ENCODE data around the gene INAVA.

The INAVA gene

DNA sequence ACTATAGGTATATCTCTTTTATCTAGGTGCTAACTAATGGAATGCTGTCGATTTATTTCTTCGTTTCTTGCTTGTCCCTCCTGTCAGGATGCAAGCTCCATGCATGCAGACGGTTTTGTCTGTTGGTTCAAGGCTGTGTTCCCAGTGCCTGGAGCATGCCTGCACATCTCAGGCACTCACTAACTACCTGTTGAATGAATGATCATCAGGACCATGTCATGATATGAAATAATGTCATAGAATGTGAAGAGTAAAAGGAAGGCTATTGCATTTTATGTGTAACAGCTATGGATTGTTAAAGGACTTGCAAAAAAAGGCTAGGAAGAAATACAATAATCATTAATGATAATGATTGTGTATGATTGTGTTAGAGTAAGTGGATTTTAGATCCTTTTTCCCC is 17.7 kb upstream of the INAVA start:
- no peak for DNase-seq

DNA sequence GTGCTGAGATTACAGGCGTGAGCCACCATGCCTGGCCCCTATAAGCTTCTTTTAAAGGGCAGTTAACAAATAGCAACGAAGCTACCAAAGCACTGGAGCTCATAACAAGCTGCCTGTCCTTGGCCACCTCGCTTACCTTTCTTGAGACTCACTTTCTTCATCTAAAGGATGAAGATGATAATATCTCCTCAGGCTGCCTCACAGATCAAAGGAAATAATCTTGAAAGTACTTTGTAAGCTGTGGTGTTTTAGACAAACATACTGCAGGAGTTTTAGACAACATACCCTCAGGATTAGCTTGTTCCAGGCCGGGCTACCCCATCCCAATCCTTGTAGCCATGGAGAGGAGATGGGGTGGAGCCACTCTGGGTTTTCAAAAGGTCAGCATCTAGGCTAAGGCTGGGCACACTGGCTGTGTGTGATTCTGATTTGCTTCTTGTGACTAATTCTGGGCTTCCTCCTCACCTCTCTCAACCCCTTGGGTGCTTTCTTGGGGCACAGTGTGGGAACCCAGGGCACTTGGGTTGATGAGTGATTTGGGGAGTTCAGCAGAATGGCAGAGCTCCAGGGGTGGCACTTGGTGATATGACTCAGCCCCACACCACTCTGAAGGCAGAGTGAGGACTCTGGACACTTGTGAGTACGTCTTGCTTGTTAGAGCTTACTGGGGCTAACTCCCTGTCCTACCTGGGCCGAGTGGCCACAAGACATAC is 16.7 kb upstream of the INAVA start:
- no peak for DNase-seq

DNA sequence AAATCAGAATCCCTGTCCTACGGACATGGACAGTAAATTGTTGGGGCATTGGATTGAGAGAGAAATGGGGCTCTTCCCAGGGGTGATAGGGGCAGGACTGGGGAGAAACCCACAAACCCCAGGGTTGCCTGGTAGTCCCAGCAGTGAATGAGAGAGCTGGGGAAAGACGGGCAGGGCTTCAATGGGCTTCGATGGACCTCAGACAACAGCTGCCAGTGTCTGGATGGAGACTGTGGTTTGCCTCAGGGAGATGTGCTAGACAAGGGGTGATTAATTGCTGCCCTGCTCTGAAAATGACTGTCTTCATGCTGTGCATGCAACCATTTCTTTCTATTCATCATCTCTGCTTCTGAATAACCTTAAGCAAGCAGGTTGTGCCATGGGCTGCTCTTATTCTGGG is 14.5 kb upstream of the INAVA start:
- DNase-seq = no peak

DNA sequence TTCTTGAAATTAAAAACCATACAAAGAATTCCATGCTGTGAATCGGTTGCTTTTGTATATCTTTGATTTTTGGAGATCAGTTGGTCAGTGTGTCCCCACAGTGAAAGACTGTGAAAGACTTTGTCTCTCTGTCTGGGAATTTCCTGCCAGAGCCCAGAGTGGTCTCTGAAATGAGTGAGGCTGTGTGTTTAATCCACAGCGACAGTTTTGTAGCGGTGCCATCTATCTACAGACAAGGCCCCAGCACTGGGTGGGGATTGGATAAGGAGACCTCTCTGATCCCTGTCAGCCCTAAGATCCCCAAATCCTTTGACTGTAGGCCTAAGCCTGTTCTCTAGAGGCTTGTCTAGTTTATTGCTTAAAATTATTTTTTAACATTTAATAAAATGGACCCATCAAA is 11.6 kb upstream of the INAVA start:
- no peak for DNase-seq

DNA sequence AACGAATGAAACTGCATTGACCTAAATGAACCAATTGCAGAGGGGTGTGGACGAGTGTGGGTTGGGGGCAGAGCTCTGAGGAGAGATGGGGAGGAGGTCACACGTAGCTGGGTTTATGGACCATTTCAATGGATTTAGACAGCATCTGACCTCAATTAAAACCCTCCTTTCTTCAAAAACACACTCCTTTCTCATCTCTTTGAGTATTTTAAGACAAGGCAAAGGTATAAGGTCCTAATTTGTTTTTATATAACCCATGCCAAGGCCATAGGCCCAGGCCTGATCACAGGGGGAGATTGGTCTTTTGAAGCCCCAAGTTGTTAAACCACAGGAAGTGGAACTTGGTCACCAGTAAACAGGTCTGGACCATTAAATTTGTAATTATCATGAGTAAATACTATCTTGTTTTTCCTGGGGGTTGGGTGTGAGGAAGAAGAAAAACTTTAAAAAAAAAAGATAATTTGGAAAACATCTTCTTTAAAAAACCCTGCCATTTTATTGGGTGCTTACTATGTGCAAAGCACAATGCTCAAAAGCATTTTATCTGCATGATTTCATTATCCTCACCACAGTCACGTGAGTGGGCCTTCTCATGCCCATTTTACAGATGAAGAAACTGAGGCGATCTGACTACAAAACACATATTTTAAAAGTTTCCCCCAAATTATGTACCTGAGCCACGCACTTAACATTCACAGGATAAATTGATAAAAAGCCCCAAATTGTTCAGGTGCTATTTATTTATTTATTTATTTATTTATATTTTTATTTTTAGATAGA is 8.9 kb upstream of the INAVA start:
- DNase-seq = no peak

DNA sequence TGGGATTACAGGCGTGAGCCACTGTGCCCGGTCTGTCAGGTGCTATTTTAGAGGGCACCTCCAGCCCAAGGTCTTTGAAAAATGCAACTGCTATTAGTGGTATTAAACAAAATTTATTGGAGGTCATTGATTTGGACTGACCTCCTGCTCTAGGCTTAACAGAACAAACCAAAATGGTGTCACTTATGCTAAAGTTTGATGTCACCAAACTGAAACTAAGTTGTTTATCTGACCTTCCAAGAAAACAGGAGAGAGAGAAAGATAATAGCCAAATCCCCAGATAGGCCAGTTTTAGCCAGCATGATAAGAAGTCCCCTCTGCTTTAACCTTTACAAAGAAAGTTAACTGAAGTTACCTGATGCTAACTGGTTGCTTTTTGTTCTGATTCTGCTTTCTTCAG is 8.1 kb upstream of the INAVA start:
- DNase-seq = no peak

DNA sequence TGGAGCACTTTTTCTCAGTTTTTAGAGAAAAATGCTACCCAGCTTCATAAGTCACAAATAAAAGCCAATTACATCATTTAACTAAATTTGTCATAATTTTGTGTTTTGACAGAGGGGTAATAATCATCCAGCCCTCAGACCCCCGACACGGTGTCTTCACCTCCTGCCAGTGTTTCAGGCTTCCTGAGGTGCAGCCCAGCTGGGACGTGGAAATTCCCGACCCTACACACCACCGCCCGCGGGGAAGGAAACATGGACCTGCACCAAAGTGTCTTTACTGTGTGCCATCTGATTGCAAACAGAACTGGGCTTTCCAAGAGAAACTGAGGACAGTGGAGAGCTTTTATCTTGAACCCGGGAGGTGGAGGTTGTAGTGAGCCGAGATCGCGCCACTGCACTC is 7.7 kb upstream of the INAVA start:
- no peak for DNase-seq

DNA sequence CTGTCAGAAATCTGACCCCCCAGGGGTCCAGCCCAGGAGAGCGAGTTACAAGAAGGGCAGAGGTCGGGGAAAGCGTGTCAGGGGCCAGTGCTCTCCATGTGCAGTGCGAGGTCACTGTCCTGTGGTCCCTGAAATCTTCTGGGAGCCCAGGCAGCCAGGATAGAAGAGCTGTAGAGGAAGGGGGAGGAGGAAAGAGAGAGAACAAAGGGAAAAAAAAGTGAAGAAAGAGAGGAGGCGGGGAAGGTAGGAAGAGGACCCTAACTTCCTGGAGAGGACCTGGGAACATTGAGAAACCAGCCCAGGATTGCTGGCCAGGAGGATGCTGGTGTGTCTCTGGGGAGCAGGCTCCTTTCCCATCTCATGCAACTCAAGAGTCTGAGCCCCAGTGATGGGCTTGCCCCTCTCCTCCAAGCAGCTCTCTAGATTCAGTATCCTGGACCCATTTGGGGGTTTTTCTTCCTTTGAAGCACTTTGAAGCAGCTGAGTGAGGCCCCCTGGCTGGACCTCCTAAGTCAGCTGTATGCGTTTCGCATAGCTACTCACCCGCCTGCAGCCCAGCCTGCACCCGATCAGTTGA is 6.8 kb upstream of the INAVA start:
- no peak for DNase-seq

DNA sequence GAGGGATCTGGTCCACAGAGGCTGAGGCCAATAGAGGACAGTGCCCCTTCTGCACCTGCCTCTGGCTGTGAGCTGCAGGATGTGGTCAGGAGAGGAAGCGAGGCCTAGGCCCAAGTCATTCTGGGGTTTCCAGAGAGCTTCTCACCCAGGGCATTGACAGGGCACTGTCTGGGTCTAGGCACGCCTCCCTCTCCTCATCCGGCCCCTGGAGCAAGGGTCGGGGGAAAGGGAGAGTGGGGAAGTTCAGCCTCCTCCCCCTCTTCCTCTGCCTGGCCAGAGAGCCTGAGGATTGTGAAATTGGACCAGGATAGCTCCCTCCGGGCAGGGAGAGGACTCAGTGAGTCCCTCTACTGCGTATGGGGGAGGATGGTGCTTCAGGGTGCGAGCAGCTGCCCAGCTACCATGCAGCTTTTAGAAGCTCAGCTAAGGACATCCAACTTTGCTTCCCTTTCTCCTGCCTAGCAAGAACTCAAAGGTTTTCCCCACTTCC is 6.3 kb upstream of the INAVA start:
- no peak for DNase-seq

DNA sequence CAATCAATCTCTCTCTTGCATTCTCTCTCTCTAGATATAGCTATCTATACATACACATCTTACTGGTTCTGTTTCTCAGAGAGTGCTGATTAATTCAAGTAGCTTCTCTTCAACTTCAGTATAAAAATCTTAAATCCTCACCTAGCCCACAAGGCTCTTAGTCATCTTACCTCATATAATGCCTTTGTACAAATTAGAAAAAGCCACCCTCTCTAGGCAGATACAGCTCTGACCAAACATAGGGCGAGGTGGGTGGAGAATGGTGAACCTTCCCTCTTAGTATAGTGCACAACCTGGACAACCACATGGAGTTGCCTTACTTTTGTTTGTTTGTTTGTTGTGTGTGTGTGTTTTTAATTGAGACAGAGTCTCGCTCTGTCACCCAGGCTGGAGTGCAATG is 5.1 kb upstream of the INAVA start:
- DNase-seq = no peak

DNA sequence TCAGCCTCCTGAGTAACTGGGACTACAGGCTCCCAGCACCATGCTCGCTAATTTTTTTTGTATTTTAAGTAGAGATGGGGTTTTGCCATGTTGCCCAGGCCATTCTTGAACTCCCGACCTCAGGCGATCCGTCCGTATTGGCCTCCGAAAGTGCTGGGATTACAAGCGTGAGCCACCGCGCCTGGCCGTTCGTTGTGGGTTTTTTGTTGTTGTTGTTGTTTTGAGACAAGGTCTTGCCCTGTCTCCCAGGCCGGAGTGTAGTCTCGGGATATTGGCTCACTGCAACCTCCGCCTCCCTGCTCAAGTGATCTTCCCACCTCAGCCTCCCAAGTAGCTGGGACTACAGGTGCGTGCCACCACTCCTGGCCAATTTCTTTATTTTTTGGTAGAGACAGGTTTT is 4.7 kb upstream of the INAVA start:
- DNase-seq = no peak

DNA sequence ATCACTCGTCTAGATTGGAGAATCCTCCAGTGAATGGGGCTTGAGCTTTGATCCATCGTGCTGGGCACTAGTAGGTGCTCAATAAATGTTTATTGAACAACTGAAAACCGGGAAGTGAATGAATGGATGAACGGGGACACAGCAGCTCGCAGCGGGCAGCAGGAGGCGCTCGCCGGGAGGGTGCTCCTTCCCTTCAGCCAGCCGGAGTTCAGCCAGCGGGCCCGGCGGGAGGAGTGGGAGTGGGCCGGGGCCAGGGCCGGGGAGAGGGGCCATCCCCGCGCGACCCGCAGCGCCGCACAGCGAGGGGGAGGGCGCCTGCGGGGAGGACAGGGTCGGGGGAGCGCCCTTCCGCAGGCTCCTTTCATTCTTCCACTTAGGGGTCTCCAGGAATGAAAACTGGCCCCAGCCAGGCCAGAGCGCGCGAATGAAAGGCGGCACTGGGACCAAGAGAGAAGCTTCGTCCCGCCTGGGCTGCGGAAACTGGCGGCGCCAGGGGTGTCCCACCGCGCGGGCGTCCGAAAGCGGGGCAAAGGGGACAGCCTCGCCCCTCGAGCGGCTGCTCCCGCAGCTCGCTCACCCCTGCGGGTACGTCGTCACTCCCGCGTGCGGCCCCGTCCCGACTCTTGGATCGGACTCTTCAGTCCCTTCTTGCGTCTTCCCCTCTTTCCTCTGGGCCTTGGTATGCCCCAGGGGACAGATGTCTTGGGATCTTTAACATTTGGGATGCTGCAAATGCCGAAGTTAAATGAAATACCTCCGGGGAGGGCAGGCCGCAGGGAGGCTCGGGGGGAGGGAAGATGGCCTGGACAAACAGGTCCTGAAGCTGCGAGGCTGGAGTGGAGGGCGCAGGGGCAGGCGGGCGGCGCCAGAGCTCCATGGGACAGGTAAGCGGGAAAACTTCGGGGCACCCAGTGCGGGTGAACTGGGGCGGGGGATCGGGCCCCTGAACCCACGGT is 3.6 kb upstream of the INAVA start:
- no peak for DNase-seq

DNA sequence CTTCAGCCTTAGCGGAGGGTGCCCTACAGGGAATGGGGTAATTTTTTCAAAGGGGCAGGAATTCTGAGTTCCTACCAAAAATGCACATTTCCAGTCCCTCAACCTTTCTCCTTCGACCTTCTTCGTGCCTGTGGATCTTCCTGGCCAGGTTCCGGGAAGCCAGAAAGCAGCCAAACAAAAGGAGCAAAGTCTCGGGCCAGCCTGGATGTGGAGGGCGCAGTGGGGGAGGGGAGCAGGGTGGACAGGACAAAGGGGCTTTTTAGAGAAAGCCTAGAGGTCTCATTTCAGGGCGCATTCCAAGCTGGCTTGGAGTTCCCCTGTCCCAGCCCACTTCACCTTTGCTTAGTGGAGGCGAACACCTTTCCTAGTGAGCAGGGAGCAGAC is 2.9 kb upstream of the INAVA start:
- no peak for DNase-seq

DNA sequence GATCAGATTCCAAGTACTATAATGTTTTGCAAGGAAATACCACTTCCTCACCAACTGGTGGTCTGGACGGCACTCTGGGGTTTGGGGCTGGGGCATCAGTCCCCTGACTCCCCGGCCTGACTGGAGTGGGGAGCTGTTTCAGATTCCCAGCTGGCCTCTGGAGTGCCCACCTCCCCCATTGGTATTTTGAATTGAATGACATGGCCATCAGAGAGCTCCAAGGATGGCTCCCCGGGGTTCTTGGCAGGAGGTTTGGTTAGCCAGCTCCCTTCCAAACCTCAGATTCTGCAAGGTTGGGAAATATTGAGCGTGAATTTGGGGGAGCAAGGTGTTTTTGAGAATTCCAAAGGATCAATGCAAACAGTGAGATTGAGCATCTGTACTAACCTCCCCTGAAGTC is 2.2 kb upstream of the INAVA start:
- DNase-seq = no peak

DNA sequence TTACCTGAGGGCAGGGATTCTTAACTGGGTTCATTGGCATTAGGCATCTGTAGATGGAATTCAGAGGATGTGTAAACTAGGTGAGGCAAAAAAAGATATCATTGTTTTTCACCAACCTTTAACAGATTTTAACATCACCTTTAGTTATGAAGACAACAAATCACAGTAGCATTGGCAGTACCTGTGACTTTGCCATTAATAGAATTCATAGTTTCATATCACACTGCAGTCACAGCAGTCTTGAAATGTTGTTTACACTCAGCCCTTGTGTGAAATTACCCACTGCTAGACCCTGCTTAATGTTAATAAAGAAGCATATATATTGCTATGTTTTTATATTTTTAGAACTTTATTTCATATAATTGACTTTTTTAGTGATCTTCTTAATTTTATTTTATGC is 1.7 kb upstream of the INAVA start:
- no peak for DNase-seq

DNA sequence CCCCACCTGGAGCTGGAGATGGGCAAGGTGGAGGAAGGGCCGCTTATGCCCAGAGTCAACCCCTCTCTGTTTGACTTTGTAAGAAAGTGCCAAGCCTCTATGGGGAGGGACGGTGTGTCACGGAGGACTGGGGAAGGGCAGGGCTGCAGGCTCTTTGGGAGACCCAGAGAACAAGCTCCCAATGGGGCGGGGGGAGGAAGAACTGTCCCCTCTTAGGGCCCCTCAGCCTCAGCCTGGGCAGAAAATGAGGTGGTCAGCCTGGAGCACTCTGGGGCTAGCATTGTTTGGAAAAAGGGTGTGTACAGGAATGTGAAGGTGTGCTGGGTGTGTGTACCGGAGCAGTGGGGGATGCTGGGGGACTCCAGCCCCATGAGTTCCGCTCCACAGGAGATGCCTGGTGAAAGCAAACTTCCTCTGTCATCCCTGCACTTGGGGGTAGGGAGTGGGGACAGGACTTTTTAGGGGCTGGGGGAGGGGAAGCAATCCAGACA is 1.2 kb upstream of the INAVA start:
- no peak for DNase-seq

DNA sequence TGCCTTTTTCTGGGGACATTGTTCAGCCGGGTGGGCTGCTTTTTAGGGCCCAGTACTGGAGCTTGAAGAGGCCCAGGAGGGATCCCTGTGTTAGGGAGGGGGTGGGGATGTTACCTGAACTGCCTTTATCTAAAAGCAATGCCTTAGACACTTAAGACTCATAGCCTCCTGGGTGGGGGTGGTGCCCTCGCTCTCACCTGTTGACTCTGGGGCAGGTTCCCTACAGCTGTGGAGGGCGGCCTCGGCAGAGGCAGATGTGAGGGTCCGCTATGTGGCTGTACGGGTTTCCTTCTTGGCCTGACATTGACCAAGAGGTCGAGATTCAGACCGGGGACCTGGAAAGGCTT is 716 bp downstream of the INAVA start:
- DNase-seq = no peak

DNA sequence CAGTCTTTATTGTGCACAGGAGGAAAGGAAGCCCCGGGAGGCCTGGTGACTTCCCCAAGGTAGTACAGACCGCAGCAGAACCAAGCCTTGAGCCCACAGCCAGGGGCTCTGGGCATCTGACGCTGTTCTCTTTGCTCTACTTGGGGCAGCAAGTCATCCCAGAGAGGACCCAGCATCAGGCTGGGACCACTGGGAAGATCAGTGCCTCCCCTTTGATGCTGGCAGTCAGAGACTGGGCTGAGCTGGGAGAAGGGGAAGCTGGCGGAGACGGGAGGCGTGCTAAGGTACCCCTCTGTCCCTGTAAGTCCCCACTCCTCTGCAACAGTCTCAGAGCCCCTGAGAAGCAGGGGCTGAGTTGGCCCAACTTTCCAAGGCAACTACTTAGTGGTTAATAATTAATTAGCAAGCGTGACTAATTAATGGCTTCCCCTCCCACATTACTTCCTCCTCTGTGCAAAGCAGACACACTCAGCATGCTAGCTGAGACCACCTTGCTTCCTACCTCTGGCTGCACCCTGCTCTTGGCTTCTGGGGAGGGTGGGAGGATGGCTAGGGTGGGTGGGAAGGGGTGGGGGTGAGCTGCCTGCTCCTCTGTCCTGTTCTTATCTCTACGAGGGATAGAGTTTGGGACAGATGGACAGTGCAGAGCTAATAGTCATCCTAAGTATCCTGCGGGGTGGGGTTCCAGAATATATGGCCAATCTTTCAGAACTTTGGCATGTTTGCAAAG is 1.3 kb downstream of the INAVA start:
- no peak for DNase-seq

DNA sequence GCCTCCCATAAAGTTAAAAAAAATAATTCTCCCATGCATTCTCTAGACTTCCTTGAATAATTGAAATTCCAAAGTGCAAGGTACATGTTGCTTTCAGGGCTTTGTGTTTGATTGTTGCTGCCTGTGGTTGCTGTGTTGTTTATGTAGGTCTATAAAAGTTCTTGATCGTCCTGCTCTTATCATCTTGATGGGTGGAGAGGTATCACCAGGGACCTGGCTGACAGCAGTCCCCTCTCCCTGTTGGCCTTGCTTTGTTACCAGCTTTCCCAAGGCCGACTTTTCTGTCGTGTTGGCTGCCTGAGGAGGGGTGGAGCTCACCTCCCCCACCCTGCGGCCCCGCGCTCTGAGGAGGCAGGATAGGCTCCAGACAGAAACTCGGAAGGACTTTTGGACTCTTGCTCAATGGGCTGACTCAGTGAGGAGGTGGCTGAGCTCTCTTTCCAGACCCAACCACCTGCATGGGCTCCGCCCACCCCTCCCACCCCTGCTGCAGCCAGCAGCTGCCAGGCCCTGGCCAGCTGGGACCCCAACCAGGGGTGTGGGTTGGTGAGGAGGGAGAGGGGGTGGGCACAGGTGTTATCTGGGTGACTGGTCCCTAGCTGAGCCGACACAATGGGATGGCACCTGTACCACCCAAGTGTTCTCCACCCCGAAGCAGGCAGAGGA is 2.0 kb downstream of the INAVA start:
- no peak for DNase-seq

DNA sequence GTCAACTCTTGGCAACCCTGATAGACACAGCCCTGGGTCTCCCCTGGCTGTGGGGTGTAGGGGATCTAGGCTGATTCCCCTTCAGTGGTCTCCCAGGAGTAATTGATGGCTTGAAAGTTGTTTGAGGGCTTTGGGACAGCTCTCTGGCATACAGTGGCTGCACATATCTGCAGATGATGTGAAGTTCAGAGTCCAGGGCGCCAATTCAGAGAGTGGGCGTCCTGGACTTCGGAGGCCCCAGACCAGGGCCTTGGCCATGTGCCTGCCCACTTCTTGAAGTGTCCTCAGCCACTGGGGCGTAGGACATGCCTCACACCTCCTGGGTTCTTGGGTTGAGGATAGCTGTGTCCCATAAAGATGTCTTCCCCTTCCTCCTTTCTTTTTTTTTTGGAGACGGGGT is 2.6 kb downstream of the INAVA start:
- no peak for DNase-seq

DNA sequence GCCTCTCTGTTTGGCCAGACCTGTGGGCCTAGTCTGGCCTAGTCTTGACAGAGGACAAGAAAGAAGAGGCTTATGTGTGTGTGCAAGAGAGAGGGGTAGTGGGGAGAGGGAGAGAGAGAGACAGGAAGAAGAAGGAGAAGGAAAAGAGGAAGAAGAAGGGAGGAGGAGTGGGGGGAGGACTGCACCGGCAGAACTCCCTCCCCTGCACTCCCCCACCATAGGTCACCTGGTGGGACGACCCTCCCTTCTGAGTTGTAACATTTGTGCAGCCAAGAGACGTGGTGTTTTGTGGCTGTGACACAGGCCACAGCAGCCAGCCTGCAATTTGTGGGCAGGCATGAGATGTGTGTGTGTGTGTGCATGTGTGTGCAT is 4.3 kb downstream of the INAVA start:
- DNase-seq = no peak

DNA sequence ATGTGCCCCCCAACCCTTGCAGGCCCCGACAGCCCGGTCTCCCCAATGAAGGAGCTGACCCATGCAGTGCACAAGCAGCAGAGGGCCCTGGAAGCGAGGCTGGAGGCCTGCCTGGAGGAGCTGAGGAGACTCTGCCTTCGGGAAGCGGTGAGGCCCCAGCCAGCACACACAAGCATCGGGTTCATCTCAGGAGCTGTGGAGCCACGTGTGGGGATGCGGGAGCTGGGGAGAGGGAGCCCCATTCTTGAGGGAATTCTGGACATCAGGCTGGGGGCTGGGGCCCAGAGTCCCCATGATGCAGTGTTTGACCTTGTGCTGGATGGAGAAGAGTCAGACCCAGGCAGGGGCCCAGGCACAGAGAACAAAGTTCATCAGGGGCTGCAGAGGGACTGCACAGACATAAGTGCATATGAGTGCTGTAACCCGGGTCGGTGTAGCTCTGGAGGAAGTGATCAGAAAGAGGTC is 4.8 kb downstream of the INAVA start:
- no peak for DNase-seq
